Activated T-cell treated with anti-CD3 and anti-CD28 coated beads, Interleukin-2, amount 50 U/mL, for 24 hours (primary cell): ENCODE data around the gene HS6ST3.
"Not testable (repeated sequence)": the region's sequence is repeated elsewhere in the genome, so short reads cannot be mapped to it uniquely, and the experiment has no call there.

Experiments used
- DNase-seq: peaks from one replicate; pipeline ENCODE4 v3.0.0-alpha.2; 2020
- H3K27ac Mint-ChIP-seq: 2 replicates; pipeline ENCODE4 v1.8.0; 2020; ENCODE audit warnings: mild to moderate bottlenecking, mixed read lengths
- H3K27me3 Mint-ChIP-seq: 2 replicates; pipeline ENCODE4 v1.8.0; 2020; ENCODE audit warnings: mixed read lengths
- H3K36me3 Mint-ChIP-seq: 2 replicates; pipeline ENCODE4 v1.8.0; 2020; ENCODE audit warnings: low read depth, mixed read lengths
- H3K4me1 Mint-ChIP-seq: 2 replicates; pipeline ENCODE4 v1.8.0; 2020; ENCODE audit warnings: low read depth, mixed read lengths
- H3K4me3 Mint-ChIP-seq: 2 replicates; pipeline ENCODE4 v1.8.0; 2020; ENCODE audit warnings: mild to moderate bottlenecking, moderate library complexity, mixed read lengths
- H3K9me3 Mint-ChIP-seq: 2 replicates; pipeline ENCODE4 v1.8.0; 2020; ENCODE audit warnings: mixed read lengths

HS6ST3 gene

DNA sequence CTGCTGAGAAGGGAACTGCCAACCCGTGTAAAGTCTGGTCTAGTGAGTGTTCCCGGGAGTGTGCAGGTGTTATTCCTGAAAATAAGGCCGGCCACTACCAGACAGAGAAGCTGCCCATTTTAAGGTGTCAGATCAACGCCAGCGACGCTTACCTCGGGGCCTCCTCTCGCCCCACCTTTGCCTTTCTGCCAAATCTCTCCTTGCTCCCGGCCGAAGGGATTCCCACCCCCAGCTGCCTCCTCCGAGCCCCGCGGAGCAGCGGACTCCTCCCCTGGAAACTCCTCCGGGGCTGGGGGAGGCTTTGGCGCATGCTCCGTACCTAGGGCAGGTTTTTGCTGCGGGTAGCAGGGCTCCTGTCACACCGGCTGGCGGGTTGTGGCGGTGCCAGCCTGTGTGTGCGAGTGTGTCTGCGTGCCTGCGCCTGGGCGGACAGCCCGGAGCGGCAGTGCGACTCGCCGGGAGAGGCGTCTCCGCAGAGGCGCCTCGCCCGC lies at the start of gene HS6ST3:
Gene HS6ST3 (plus strand): TSS at position 359 of the 491 bp plus-strand sequence.
- no peaks in the 10 kb centered on the region for H3K36me3 Mint-ChIP-seq
- DNase-seq: peak; percentile 29
- peaks cover 6% of the 10 kb centered on the region for H3K4me1 Mint-ChIP-seq
- H3K9me3 Mint-ChIP-seq: no peaks in the 10 kb centered on the region
- no peak within 1 kb of the TSS for H3K27ac Mint-ChIP-seq
- no peak within 1 kb of the TSS for H3K4me3 Mint-ChIP-seq
- H3K27me3 Mint-ChIP-seq: peaks cover 63% of the 10 kb centered on the region

DNA sequence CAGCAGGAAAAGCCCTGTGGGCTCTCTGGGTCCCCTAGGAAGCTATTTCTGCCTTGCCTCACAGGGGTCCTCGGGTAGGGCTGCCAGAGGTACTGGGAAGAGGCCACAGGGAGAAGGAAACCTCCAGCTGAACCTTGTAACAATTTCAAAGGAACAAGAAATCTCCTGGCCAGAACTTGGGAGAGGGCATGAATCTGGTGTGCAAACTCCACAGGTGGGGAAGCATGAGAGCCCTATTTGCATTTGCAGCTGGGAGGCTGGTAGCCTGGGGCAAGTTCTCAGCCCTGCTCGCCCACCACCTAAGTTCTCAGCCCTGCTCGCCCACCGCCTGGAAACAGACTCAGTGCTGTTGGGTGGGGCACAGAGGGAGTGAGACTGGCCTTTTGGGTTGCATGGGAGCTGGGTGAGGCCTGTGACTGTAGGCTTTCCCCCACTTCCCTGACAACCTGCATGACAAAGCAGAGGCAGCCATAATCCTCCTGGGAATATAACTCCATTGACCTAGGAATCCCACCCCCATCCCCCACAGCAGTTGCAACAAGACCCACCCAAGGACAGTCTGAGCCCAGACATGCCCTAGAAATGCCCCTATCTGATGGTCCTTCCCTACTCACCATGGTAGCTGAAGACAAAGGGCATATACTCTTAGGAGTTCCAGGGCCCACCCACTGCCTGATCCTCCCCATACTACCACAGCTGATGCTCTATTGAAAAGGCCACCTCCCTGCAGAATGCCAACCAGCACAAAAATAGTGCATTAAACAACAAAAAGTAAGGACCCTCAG lies 48.4 kb upstream of the HS6ST3 start:
- H3K4me3 Mint-ChIP-seq: no peak overlapping the region
- DNase-seq: no peak
- H3K27me3 Mint-ChIP-seq: no peaks in the 10 kb centered on the region

DNA sequence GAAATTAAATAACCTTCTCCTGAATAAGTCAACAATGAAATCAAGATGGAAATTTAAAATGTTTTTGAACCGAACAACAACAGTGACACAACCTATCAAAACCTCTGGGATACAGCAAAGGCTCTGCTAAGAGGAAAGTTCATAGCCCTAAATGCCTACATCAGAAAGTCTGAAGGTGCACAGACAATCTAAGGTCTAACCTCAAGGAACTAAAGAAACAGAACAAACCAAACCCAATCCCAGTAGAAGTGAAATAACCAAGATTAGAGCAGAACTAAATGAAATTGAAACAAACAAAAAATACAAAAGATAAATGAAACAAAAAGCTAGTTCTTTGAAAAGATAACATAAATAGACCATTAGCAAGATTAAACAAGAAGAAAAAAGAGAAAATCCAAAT lies 45.7 kb upstream of the HS6ST3 start:
- Mint-ChIP-seq H3K27me3 (peaks cover 12% of the 10 kb centered on the region), H3K4me1 (no peaks in the 10 kb centered on the region), H3K36me3 (no peaks in the 10 kb centered on the region), H3K4me3 (no peak overlapping the region), H3K27ac (no peak overlapping the region), H3K9me3 (peaks cover 11% of the 10 kb centered on the region)
- DNase-seq: no peak

More for the DNA sequence above, 48.4 kb upstream of the HS6ST3 start:
- H3K9me3 Mint-ChIP-seq: peaks cover 11% of the 10 kb centered on the region
- no peaks in the 10 kb centered on the region for H3K4me1 Mint-ChIP-seq
- no peak overlapping the region for H3K27ac Mint-ChIP-seq
- H3K36me3 Mint-ChIP-seq: no peaks in the 10 kb centered on the region

DNA sequence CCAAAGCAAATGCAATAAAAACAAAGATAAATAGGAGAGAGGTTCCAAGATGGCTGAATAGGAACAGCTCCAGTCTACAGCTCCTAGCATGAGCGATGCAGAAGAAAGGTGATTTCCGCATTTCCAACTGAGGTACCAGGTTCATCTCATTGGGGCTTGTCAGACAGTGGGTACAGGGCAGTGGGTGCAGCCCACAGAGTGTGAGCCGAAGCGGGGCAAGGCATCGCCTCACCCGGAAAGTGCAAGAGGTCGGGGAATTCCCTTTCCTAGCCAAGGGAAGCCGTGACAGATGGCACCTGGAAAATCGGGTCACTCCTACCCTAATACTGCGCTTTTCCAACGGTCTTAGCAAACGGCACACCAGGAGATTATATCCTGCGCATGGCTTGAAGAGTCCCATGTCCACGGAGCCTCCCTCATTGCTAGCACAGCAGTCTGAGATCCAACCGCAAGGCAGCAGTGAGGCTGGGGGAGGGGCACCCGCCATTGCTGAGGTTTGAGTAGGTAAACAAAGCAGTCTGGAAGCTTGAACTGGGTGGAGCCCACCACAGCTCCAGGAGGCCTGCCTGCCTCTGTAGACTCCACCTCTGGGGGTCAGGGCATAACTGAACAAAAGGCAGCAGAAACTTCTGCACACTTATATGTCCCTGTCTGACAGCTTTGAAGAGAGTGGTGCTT lies 43.3 kb upstream of the HS6ST3 start:
- DNase-seq, H3K4me3 Mint-ChIP-seq, H3K4me1 Mint-ChIP-seq, H3K27ac Mint-ChIP-seq, H3K36me3 Mint-ChIP-seq: not testable (repeated sequence)
- H3K27me3 Mint-ChIP-seq: peaks cover 34% of the 10 kb centered on the region
- peaks cover 11% of the 10 kb centered on the region for H3K9me3 Mint-ChIP-seq

DNA sequence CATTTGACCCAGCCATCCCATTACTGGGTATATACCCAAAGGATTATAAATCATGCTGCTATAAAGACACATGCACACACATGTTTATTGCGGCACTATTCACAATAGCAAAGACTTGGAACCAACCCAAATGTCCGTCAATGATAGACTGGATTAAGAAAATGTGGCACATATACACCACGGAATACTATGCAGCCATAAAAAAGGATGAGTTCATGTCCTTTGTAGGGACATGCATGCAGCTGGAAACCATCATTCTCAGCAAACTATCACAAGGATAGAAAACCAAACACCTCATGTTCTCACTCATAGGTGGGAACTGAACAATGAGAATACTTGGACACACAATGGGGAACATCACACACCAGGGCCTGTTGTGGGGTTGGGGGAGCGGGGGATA lies 39.0 kb upstream of the HS6ST3 start:
- peaks cover 63% of the 10 kb centered on the region for H3K27me3 Mint-ChIP-seq
- H3K9me3 Mint-ChIP-seq: peaks cover 14% of the 10 kb centered on the region
- not testable (repeated sequence) for H3K27ac Mint-ChIP-seq, H3K4me1 Mint-ChIP-seq, DNase-seq, H3K36me3 Mint-ChIP-seq, H3K4me3 Mint-ChIP-seq

DNA sequence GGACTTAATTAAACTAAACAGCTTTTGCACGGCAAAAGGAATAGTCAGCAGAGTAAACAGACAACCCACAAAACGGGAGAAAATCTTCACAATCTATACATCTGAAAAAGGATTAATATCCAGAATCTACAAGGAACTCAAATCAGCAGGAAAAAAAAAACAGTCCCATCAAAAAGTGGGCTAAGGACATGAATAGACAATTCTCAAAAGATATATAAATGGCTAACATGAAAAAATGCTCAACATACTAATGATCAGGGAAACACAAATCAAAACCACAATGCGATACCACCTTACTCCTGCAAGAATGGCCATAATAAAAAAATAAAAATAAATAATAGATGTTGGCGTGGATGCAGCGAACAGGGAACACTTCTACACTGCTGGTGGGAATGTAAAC lies 38.4 kb upstream of the HS6ST3 start:
- H3K36me3 Mint-ChIP-seq, H3K4me1 Mint-ChIP-seq, H3K4me3 Mint-ChIP-seq: not testable (repeated sequence)

DNA sequence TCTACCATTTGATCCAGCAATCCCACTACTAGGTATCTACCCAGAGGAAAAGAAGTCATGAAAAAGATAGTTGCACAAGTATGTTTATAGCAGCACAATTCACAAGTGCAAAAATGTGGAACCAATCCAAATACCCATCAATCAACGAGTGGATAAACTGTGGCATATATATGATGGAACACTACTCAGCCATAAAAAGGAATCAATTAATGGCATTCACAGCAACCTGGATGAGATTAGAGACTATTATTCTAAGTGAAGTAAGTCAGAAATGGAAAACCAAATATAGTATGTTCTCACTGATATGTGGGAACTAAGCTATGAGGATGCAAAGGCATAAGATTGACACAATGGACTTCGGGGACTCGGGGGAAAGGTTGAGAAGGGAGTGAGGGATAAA lies 38.0 kb upstream of the HS6ST3 start:
- peaks cover 63% of the 10 kb centered on the region for H3K27me3 Mint-ChIP-seq
- not testable (repeated sequence) for H3K4me1 Mint-ChIP-seq, H3K36me3 Mint-ChIP-seq, DNase-seq, H3K4me3 Mint-ChIP-seq, H3K9me3 Mint-ChIP-seq, H3K27ac Mint-ChIP-seq

More for the DNA sequence above, 38.4 kb upstream of the HS6ST3 start:
- not testable (repeated sequence) for H3K27ac Mint-ChIP-seq, H3K9me3 Mint-ChIP-seq, DNase-seq
- H3K27me3 Mint-ChIP-seq: peaks cover 63% of the 10 kb centered on the region

DNA sequence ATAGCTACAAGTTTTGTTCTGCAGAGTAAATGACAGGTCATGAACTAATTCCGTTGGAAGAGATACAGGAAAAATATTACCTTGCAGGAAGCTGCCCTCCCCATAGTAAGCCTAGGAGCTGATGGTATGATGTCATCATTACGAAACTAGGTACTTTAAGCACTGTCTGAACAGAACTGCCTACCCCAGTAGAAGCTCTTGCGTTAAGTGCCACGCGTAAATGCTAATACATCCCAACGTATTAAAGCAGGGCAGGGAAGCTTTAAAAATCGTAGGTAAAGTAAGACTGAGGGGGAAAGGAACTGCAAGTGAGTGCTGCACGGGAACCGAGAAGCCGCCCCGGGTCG lies 37.3 kb upstream of the HS6ST3 start:
- peaks cover 8% of the 10 kb centered on the region for H3K4me1 Mint-ChIP-seq
- peaks cover 63% of the 10 kb centered on the region for H3K27me3 Mint-ChIP-seq
- H3K9me3 Mint-ChIP-seq: peaks cover 9% of the 10 kb centered on the region
- DNase-seq: no peak
- H3K36me3 Mint-ChIP-seq: no peaks in the 10 kb centered on the region
- H3K27ac Mint-ChIP-seq: no peak overlapping the region
- peak overlapping the region; percentile 39 for H3K4me3 Mint-ChIP-seq

DNA sequence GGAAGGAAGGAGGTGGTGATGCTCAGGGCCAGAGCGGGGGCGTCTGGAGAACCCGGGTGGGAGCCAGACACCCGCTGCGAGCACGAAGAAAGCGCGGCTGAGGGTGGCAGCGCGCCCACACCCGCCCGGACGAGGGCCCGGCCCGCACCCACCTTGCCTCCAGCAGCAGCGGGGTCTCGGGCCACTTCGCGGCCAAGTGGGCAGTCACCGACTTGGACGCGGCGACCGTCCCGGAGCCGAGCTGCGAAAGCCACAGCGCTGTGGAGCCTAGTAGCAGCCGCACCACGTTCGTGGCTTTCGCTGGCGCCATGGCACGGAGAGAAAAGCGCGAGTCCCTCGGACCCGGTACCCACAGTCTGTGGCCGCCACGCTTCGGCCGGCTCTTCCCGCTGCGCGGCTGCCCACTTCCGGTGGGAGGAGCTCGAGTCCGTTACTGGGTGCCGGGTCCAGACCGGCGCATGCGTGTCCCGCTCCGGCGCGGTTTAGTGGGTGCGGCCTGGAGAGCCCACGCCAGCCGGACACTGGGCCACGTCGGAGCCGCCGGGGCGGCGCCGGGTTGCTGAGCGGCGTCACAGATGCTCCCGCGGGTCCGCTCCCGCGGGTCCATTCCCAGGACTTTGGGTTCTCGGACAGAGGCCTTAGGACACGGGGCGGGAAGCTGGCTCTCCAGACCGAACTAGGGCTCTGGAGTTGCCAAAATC lies 36.8 kb upstream of the HS6ST3 start, which contains the start of gene UGGT2:
Gene UGGT2 (minus strand): TSS at position 399 of the 701 bp plus-strand sequence. CDS start 89 bp downstream, at position 310.
- Mint-ChIP-seq H3K9me3 (peaks cover 9% of the 10 kb centered on the region), H3K4me1 (peaks cover 8% of the 10 kb centered on the region), H3K4me3 (peak within 1 kb of the TSS; percentile 39), H3K27me3 (peaks cover 60% of the 10 kb centered on the region), H3K27ac (no peak within 1 kb of the TSS), H3K36me3 (no peaks in the 10 kb centered on the region)
- DNase-seq: no peak

DNA sequence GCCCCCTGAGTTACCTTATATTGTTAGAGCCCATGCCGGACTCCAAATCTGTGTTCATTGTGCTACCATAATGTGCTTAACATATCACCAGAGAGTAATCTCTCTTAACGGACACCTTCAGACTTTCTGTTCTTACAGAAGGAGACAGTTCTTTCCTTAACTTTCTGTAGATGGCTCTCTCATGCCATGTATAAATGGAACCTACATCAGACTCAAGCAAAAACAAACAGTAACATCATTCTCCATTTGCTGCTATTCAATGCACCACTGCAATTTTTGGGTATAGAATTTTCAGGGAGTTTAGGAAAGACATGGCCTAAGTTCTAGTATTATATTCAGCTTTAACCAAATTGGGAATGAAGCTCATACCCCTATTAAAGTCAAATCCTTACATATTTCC lies 24.1 kb upstream of the HS6ST3 start:
- H3K36me3 Mint-ChIP-seq: no peaks in the 10 kb centered on the region
- H3K9me3 Mint-ChIP-seq: no peaks in the 10 kb centered on the region
- H3K4me3 Mint-ChIP-seq: no peak overlapping the region
- DNase-seq: no peak
- no peak overlapping the region for H3K27ac Mint-ChIP-seq
- H3K4me1 Mint-ChIP-seq: no peaks in the 10 kb centered on the region
- no peaks in the 10 kb centered on the region for H3K27me3 Mint-ChIP-seq

DNA sequence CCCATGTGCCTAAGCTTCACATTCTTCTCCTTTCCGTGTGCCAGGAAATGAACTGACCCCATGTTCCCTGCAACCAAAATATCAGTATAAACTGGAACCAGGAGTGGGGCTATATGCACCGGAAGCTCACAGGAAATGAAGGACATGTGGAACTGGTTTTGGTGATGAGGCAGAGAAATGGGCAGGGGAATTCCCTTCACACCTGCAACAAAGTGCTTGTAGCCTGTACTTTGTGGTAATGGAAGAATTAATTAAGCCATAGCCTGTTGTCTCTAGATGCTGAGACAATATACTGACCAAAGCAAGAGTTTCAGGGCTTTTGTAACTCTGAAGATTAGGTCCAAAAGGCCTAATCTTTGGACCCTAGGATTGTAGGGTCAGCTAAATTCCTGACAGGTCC lies 21.2 kb upstream of the HS6ST3 start:
- Mint-ChIP-seq H3K4me1 (no peaks in the 10 kb centered on the region), H3K27me3 (no peaks in the 10 kb centered on the region), H3K27ac (no peak overlapping the region), H3K9me3 (peaks cover 4% of the 10 kb centered on the region), H3K4me3 (no peak overlapping the region), H3K36me3 (no peaks in the 10 kb centered on the region)
- no peak for DNase-seq

DNA sequence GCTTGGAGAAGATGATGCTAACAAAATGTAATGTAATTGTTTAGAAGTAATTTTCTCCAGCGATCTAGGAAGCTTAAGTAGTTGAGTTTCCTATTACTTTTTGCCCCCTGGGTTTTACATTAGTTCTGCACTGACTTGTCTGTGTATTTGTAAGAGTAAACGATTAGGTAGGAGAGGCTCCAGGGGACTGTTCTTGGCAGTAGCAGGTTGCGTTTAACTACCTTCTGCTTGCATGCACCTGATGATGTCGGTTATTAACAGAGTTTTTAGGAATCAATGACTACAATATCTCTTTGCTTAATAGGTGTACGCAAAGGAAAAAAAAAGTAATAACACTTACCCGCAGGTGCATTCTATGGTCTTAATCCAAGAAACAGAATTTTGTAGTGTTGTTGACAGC lies 18.4 kb upstream of the HS6ST3 start:
- Mint-ChIP-seq H3K27ac (no peak overlapping the region), H3K4me1 (no peaks in the 10 kb centered on the region), H3K27me3 (no peaks in the 10 kb centered on the region), H3K36me3 (no peaks in the 10 kb centered on the region), H3K9me3 (peaks cover 4% of the 10 kb centered on the region), H3K4me3 (no peak overlapping the region)
- DNase-seq: no peak

DNA sequence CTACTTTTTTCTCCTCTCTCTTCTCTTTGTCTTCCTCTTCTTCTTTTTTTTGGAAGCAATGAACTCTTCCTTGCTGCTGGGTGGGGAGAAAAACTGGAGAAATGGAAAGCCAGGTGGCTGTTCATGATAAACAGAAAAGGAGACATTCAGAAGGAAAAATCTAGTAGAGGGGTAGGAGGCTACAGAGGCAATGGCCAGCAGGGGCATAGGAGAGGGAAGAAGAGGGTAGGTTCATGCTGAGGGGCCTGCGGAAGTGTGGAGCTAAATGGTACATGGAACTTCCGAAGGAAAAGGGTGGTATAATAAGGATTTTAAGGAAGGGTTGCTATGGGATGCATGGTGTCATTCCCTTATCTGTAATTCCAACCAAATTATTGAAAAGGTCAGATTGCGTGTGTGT lies 17.5 kb upstream of the HS6ST3 start:
- H3K36me3 Mint-ChIP-seq: no peaks in the 10 kb centered on the region
- H3K4me3 Mint-ChIP-seq: no peak overlapping the region
- peaks cover 7% of the 10 kb centered on the region for H3K9me3 Mint-ChIP-seq
- H3K4me1 Mint-ChIP-seq: no peaks in the 10 kb centered on the region
- DNase-seq: no peak
- H3K27me3 Mint-ChIP-seq: no peaks in the 10 kb centered on the region
- H3K27ac Mint-ChIP-seq: no peak overlapping the region

DNA sequence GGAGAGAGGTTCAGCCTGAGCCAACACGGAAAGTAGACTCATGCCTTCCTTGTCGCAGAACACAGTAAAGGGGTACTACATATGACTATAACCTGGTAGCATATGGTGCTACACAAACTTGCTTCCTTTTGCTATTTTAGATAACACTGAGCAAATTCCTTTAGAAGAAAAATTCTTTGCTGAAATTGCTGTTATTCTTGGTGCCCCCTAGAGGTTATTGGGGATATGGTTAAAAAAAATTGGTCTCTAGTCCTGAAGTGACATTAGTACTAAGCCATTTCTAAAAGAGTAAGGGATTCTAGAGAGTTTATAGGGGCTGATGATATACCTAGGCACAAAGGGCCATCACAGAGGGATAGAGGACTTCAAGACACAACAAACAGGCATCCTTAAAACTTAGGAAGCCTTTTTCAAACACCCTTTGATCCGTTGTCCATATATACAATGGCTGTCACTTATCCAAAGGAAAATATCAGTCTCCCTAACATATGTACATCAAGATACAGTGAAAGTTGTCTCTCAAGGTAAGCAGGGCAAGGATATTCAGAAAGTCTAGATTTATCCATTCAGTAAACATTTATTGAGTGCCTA lies 13.9 kb upstream of the HS6ST3 start:
- Mint-ChIP-seq H3K4me3 (no peak overlapping the region), H3K27me3 (no peaks in the 10 kb centered on the region), H3K4me1 (no peaks in the 10 kb centered on the region), H3K27ac (no peak overlapping the region), H3K9me3 (peaks cover 7% of the 10 kb centered on the region), H3K36me3 (no peaks in the 10 kb centered on the region)
- DNase-seq: no peak
